Neutrophil (primary cell): ENCODE measurements around the gene ANKRD52.

Experiments
- H3K27ac ChIP-seq: fragments of 200-600 bp; sonication (generic); 2 replicates; pipeline ENCODE4 v1.5.1; 2016; ENCODE audit warnings: mild to moderate bottlenecking, moderate library complexity
- H3K27me3 ChIP-seq: fragments of 200-600 bp; sonication (generic); 2 replicates; pipeline ENCODE4 v1.6.0; 2016; ENCODE audit warnings: mild to moderate bottlenecking
- H3K36me3 ChIP-seq: fragments of 200-600 bp; sonication (generic); 2 replicates; pipeline ENCODE4 v1.5.1; 2017
- H3K4me1 ChIP-seq, 2 experiments: fragments of 200-600 bp in 1 of 2; sonication (generic) in 1 of 2; 1 replicate in 1 of 2; 2 replicates in 1 of 2; pipeline versions ENCODE4 v1.5.1 to v1.6.1; 2013 to 2016; ENCODE audit warnings: low read depth in 1 of 2, low read length in 1 of 2, mild to moderate bottlenecking in 1 of 2, moderate library complexity in 1 of 2; ENCODE audit not compliant: control insufficient read depth in 1 of 2, insufficient read depth in 1 of 2
- H3K4me3 ChIP-seq, 2 experiments: fragments of 200-600 bp in 1 of 2; sonication (generic) in 1 of 2; 1 replicate in 1 of 2; 2 replicates in 1 of 2; pipeline ENCODE4 v1.5.1; 2013 to 2016; ENCODE audit warnings: low read depth in 1 of 2, low read length in 1 of 2, mild to moderate bottlenecking in 1 of 2, moderate library complexity in 1 of 2
- H3K9me3 ChIP-seq: fragments of 200-600 bp; sonication (generic); 2 replicates; pipeline ENCODE4 v1.5.1; 2016
- TF ChIP-seq, protein P1 (sequence below): fragments of 200-600 bp; sonication (generic); IDR thresholded peaks from 2 replicates; pipeline ENCODE4 v1.5.1; 2016; ENCODE audit warnings: antibody characterized with exemption

ANKRD52 gene

GRCh38 chr12:56234746-56235436 is 23.3 kb downstream of the ANKRD52 start:
- TF ChIP-seq, protein P1, sequence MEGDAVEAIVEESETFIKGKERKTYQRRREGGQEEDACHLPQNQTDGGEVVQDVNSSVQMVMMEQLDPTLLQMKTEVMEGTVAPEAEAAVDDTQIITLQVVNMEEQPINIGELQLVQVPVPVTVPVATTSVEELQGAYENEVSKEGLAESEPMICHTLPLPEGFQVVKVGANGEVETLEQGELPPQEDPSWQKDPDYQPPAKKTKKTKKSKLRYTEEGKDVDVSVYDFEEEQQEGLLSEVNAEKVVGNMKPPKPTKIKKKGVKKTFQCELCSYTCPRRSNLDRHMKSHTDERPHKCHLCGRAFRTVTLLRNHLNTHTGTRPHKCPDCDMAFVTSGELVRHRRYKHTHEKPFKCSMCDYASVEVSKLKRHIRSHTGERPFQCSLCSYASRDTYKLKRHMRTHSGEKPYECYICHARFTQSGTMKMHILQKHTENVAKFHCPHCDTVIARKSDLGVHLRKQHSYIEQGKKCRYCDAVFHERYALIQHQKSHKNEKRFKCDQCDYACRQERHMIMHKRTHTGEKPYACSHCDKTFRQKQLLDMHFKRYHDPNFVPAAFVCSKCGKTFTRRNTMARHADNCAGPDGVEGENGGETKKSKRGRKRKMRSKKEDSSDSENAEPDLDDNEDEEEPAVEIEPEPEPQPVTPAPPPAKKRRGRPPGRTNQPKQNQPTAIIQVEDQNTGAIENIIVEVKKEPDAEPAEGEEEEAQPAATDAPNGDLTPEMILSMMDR = no peak

GRCh38 chr12:56231184-56231582 is 27.0 kb downstream of the ANKRD52 start:
- Histone ChIP-seq H3K4me3 (no peak overlapping the region), H3K9me3 (no peaks in the 10 kb centered on the region), H3K36me3 (peaks cover under 1% of the 10 kb centered on the region), H3K27me3 (no peaks in the 10 kb centered on the region), H3K4me1 (no peaks in the 10 kb centered on the region), H3K27ac (no peak overlapping the region)
- TF ChIP-seq, protein P1 = no peak

More at GRCh38 chr12:56234746-56235436, 23.3 kb downstream of the ANKRD52 start:
- Histone ChIP-seq H3K27me3 (no peaks in the 10 kb centered on the region), H3K9me3 (no peaks in the 10 kb centered on the region), H3K4me3 (no peak overlapping the region), H3K27ac (no peak overlapping the region), H3K36me3 (peaks cover 36% of the 10 kb centered on the region), H3K4me1 (no peaks in the 10 kb centered on the region)

DNA sequence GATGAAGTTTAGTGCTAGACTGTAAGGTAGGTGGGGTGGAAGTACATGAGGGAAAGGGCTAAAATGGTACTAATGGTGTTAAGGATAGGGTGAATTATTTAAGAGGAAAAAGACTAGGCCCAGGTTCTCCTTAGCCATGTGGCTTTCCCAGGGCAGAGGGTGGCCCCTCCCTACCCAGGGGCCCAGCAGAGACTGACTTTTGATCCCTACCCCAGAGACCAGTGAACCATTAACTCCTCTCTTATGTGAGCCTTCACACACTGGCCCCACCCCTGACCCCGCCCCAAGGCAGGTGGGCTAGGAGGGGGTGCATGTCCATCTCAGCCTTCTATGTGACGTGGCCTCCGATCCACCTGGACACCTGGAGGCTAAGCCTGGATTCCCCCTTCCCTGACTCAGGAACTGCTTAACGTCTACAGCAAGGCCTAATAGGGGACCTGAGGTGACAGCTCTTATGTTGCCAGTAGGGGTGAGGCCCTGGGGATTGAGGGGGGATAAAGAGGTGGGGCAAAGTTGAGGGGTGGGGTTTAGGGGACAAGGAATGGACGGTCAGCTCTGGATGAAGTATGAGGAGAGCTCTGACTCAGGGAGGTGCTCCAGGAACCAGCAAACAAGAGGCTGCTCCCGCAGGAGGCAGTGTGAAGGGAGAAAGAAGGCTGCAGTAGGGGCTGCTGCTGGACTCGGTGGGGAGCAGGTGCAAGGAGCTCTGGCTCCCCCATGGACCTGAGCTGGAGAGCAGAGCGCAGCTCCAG is 27.6 kb downstream of the ANKRD52 start:
- no peaks in the 10 kb centered on the region for H3K4me1 ChIP-seq
- no peaks in the 10 kb centered on the region for H3K9me3 ChIP-seq
- no peaks in the 10 kb centered on the region for H3K27me3 ChIP-seq
- TF ChIP-seq, protein P1 = no peak
- H3K27ac ChIP-seq = no peak overlapping the region
- no peaks in the 10 kb centered on the region for H3K36me3 ChIP-seq
- no peak overlapping the region for H3K4me3 ChIP-seq

- no peak within 1 kb of the TSS for H3K4me3 ChIP-seq
- H3K9me3 ChIP-seq = no peaks in the 10 kb centered on the region
- TF ChIP-seq, protein P1 = no peak
- H3K27me3 ChIP-seq = no peaks in the 10 kb centered on the region
- no peak within 1 kb of the TSS for H3K27ac ChIP-seq
- H3K4me1 ChIP-seq = no peaks in the 10 kb centered on the region
- H3K36me3 ChIP-seq = no peaks in the 10 kb centered on the region
These were observed 28.2 kb downstream of the ANKRD52 start, which contains the start of gene SLC39A5 for GRCh38 chr12:56229916-56230431. Gene SLC39A5, plus strand, starts transcription at chr12:56230051. Its CDS starts 1,224 bp downstream, at chr12:56231275.

DNA sequence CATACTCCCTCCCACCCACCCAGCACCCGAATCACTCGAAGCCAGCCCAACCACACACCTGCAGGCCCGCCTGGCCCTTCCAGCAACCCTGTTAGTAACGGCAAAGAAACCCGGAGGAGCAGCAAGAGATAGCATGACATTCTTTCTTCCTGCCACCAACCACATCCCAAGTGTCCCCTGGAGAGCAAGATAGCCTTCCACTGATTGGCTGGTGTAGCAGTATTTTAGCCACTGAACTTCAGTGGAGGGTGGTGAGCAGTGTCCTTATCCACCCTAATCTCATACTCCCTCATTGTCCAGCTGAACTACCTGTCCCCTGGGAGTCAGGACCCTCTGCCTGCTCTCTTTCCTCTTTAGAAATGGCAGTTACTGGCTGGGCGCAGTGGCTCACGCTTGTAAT is 29.1 kb downstream of the ANKRD52 start:
- Histone ChIP-seq H3K27me3 (no peaks in the 10 kb centered on the region), H3K9me3 (no peaks in the 10 kb centered on the region), H3K36me3 (no peaks in the 10 kb centered on the region), H3K27ac (no peak overlapping the region), H3K4me1 (peaks cover 7% of the 10 kb centered on the region in 2 experiments), H3K4me3 (no peak overlapping the region)
- TF ChIP-seq, protein P1 = no peak
